Neural cell (in vitro differentiated cells): ENCODE data around the gene CGRRF1.

ENCODE experiments used
- EZH2 ChIP-seq: fragments of 200-600, 300-800 bp; shearing (Covaris generic), sonication (generic); IDR thresholded peaks from 2 replicates; pipeline ENCODE4 v1.6.1; 2014; ENCODE audit warnings: antibody characterized with exemption, low read length, borderline replicate concordance, mild to moderate bottlenecking; ENCODE audit not compliant: insufficient read depth, poor library complexity, severe bottlenecking
- RAD21 ChIP-seq: fragments of 450-650 bp; conservative IDR thresholded peaks from 2 replicates; pipeline ENCODE4 v1.6.1; 2014; ENCODE audit warnings: antibody characterized with exemption, mild to moderate bottlenecking, moderate library complexity
- TAF1 ChIP-seq: IDR thresholded peaks from 2 replicates; pipeline ENCODE4 v1.6.1; 2012; ENCODE audit warnings: low read depth

DNA sequence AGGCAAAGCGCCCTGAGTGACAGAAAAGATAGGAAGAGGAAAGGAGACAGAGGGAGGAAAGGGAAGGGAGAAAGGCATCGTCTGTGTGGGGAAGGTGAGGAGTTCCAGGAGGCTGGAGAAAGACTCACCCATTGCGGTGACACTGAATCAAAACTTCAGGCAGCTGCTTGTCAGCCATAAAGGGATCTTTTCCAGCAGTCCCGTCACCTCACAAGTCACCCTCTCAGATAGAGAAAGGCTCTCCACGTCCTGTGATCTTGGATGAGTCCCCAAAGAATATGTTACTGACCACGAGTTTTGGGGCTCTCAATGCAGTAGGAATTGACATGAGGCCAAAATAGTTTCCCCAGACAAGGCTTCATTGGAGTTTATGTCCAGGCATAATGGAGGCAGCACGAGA, 11.1 kb upstream of the CGRRF1 start:
- TF ChIP-seq EZH2 (no peak), RAD21 (no peak), TAF1 (no peak)
